ENCODE results near the gene WARS2. TPM values are rescaled to one million over a fixed set of nuclear protein-coding genes. Genes with fewer than 3 reads are reported as not detected.

The WARS2 gene
- total RNA-seq, 6 experiments from 2014 or later, result 4.3 to 8.7 (median 6.2) TPM

DNA sequence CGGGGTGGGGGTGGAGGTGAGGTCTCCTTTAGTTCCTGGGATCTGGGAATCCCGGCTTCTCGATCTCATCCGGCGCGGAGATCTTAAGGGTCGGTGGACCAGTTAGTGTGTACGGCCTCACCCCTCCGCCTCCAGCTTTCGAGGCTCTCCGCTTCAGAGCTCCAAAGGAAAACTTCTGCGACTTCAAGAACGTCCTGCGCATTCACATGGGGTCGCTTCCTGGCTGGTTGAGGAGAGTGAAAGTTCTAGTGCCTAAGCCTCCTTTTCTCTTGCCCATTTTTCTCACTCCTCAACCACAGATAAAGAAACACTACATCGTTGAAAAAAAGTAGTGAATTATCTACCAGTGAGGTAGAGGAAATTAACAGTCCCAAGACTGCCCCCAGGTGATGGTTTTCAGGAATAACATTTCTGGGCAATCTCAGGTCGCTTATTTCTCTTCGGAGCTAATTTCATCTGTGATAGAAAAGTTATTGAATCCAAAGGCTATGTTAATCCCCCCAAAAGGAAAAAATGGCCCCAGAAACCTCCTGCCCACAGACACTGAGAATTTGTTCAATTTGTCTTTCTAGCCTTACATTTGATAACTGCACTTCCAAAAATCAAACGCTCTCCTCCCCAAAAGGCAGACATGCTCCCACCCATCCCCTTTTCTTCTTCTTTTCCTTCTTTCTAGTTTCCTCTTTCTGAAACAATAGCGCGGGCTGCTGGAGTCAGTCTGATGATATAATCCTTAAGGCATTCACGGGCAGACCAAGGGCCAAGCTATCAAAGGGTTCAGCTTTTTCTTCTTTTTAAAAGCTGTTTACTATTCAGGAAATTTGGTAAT lies 131.8 kb downstream of the WARS2 start:
- Histone ChIP-seq H3K9me3 (no peaks in the 10 kb centered on the region), H3K36me3 (no peaks in the 10 kb centered on the region), H3K4me3 (peak overlapping the region; percentile 15 to 42 (median 38)), H3K4me1 (peaks cover 0 to 19% (median 2%) of the 10 kb centered on the region in 4 donors), H3K27me3 (peaks cover 8 to 35% of the 10 kb centered on the region in 2 donors), H3K27ac (no peak overlapping the region)
- ATAC-seq (peak; percentile 83), DNase-seq (no peak)
- WGBS (ENCODE audit: insufficient coverage, low coverage, low lambda C conversion rate, missing lambda C conversion rate), result 3% methylated on average over 12 of the region's 22 CpGs
- intact Hi-C loops (cut with DNase I), result no loop called here
- TF ChIP-seq, protein P1, sequence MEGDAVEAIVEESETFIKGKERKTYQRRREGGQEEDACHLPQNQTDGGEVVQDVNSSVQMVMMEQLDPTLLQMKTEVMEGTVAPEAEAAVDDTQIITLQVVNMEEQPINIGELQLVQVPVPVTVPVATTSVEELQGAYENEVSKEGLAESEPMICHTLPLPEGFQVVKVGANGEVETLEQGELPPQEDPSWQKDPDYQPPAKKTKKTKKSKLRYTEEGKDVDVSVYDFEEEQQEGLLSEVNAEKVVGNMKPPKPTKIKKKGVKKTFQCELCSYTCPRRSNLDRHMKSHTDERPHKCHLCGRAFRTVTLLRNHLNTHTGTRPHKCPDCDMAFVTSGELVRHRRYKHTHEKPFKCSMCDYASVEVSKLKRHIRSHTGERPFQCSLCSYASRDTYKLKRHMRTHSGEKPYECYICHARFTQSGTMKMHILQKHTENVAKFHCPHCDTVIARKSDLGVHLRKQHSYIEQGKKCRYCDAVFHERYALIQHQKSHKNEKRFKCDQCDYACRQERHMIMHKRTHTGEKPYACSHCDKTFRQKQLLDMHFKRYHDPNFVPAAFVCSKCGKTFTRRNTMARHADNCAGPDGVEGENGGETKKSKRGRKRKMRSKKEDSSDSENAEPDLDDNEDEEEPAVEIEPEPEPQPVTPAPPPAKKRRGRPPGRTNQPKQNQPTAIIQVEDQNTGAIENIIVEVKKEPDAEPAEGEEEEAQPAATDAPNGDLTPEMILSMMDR (IDR thresholded peaks at IDR 0.05), result peak; percentile 51 to 80 (median 68)
- no peak for TF ChIP-seq POLR2A (IDR thresholded peaks at IDR 0.05)

DNA sequence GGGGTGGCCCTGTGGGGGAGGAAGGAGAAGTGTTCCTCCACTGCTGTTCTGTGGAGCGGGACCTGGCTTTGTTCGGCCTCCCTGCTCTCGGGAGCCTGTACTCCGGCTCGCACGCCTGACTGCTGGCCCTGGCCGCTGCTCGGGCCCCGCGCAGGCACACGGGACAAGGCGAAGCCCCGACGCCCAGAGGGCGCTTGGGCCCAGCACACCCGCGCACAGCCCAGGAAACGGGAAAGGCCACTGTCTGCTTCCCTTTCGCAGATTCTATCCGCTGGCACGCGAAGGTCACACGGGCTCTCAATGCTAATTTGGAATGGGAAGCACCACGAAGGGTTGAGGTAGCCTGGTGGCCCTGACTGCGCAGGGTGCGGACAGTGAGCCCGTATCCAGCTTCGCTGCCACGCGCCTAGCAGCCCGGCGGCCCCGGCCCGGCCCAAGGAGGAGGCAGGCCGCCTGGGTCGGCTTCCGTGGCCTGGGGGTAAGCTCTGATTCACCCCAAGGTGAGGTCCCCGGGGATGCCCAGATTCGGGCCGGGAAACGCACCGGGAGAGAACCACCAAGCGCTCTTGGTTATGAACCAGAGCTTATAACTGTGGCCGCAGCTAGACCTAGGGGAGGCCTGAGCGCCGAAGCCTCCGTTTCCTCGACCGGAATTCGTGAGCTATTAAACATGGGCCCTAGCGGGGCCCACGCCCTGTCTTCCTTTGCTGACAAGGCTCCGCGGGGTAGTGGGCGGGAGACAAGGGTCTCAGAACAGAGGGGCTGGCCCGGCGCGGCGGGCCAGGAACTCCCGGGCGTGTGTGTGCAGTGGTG lies 132.6 kb downstream of the WARS2 start:
- Histone ChIP-seq H3K27ac (no peak overlapping the region), H3K9me3 (no peaks in the 10 kb centered on the region), H3K36me3 (no peaks in the 10 kb centered on the region), H3K4me1 (peaks cover 0 to 19% (median 2%) of the 10 kb centered on the region in 4 donors), H3K27me3 (peaks cover 12 to 35% of the 10 kb centered on the region in 2 donors), H3K4me3 (peak overlapping the region; percentile 15 to 42 (median 38))
- ATAC-seq, result peak; percentile 52 to 64 (median 57)
- no peak for DNase-seq
- 8% methylated on average over 6 of the region's 61 CpGs for WGBS (ENCODE audit: insufficient coverage, low coverage, low lambda C conversion rate, missing lambda C conversion rate)
- TF ChIP-seq POLR2A (IDR thresholded peaks at IDR 0.05), result no peak
- TF ChIP-seq, protein P1 (IDR thresholded peaks at IDR 0.05), result no peak
- intact Hi-C loops (cut with DNase I), result no loop called here

DNA sequence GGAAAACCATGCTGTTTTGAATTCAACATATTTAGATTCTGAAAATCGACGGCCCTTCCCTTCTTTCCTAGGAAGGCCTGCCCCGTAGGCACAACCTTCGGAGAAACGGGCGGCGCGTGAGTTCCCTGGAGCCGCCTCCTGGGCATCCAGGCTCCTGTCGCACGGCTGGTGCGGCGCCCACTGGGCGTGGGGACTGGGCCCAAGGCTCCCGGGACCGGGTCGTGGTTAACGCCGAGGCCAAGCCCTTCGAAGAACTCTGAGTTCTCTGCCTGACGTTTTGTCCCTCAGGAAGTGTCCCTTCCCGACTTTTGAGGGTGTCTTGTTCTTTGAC lies 133.1 kb downstream of the WARS2 start:
- no peak for DNase-seq
- no peak overlapping the region for H3K4me3 ChIP-seq
- intact Hi-C loops (cut with DNase I), result no loop called here
- TF ChIP-seq POLR2A (IDR thresholded peaks at IDR 0.05), result no peak
- TF ChIP-seq, protein P1 (IDR thresholded peaks at IDR 0.05), result no peak
- peaks cover 0 to 19% (median 2%) of the 10 kb centered on the region in 4 donors for H3K4me1 ChIP-seq
- H3K27me3 ChIP-seq, result peaks cover 12 to 35% of the 10 kb centered on the region in 2 donors
- WGBS (ENCODE audit: insufficient coverage, low coverage, low lambda C conversion rate, missing lambda C conversion rate), result 10% methylated on average over 18 of the region's 22 CpGs
- H3K9me3 ChIP-seq, result no peaks in the 10 kb centered on the region
- no peaks in the 10 kb centered on the region for H3K36me3 ChIP-seq
- no peak overlapping the region for H3K27ac ChIP-seq
- ATAC-seq, result no peak

DNA sequence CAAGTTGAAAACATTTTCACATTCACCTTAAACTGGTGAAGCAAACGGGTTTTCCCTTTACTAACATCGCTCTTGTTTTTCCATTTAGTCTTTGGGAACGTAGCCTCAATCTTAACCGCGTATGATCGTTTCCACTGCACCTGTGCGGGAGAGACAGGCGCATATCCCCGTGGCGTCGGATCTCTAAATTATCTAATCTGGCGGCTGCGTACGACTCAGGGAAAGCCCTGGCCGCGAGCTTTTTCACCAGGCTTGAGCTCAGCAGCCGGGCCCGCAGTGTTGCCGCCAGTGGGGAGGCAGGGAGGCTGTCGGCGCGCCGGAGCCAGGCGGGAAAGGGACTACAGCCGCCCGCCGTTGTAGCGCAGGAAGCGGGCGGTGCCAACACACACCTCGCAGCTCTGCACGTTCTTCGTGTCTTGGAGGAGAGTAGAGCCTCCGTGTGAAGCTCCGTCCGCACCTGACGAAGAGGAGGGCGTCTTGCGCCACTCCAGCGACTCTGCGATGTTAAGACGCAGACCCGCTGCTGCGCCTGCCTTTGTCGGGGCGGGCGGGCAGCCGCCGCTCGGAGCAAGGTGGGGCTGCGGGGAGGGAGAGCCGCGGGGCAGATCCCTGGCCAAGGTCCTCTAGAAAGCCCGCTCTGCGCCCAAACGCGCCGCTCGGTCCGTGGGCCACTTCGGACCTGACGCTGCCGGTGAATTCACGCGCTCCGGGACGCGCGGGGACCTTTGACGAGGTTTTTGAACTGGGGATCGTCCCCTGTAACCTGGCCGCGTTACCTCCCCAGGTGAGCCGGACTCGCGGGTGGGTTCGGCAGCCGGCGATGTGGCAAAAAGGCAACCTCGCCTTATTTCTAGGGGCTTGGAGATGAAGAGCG lies 133.8 kb downstream of the WARS2 start:
- Histone ChIP-seq H3K4me1 (peaks cover 0 to 19% (median 2%) of the 10 kb centered on the region in 4 donors), H3K9me3 (no peaks in the 10 kb centered on the region), H3K4me3 (no peak overlapping the region), H3K36me3 (no peaks in the 10 kb centered on the region), H3K27ac (no peak overlapping the region), H3K27me3 (peaks cover 12 to 35% of the 10 kb centered on the region in 2 donors)
- intact Hi-C loops (cut with DNase I), result no loop called here
- 8% methylated on average over 27 of the region's 81 CpGs for WGBS (ENCODE audit: insufficient coverage, low coverage, low lambda C conversion rate, missing lambda C conversion rate)
- ATAC-seq (no peak), DNase-seq (no peak)
- TF ChIP-seq, protein P1 (IDR thresholded peaks at IDR 0.05), result no peak
- TF ChIP-seq POLR2A (IDR thresholded peaks at IDR 0.05), result no peak

Data from right lobe of liver (tissue), 6 donors.